H9 (cell line): ENCODE results near the gene CHPF. TPM values are rescaled to one million over a fixed set of nuclear protein-coding genes. Genes with fewer than 3 reads are reported as not detected.

Experiments
- DNase-seq: peaks from one replicate; pipeline ENCODE4 v3.0.0-alpha.2; 2017
- H2AFZ ChIP-seq: one replicate; pipeline ENCODE4 v1.6.1; 2013; ENCODE audit warnings: mild to moderate bottlenecking, low read length, control low read depth, moderate library complexity
- H2AK5ac ChIP-seq: 2 replicates; pipeline ENCODE4 v1.6.1; 2013; ENCODE audit warnings: low read length, control low read depth, mixed read lengths; ENCODE audit not compliant: insufficient read length
- H2BK120ac ChIP-seq: one replicate; pipeline ENCODE4 v1.6.1; 2013; ENCODE audit warnings: low read depth, mild to moderate bottlenecking, low read length, control low read depth, inconsistent platforms; ENCODE audit not compliant: poor library complexity, severe bottlenecking
- H2BK12ac ChIP-seq: 2 replicates; pipeline ENCODE4 v1.6.1; 2013; ENCODE audit warnings: low read length, control low read depth, mixed read lengths, low read depth; ENCODE audit not compliant: insufficient read length
- H2BK15ac ChIP-seq: 2 replicates; pipeline ENCODE4 v1.6.1; 2013; ENCODE audit warnings: low read depth, low read length, control low read depth
- H2BK20ac ChIP-seq: one replicate; pipeline ENCODE4 v1.6.1; 2013; ENCODE audit warnings: low read depth, mild to moderate bottlenecking, low read length, control low read depth, inconsistent platforms; ENCODE audit not compliant: poor library complexity, severe bottlenecking
- H2BK5ac ChIP-seq: 2 replicates; pipeline ENCODE4 v1.6.1; 2013; ENCODE audit warnings: low read length, control low read depth, mixed read lengths; ENCODE audit not compliant: insufficient read length
- H3K14ac ChIP-seq: 2 replicates; pipeline ENCODE4 v1.6.1; 2013; ENCODE audit warnings: low read length, control low read depth; ENCODE audit not compliant: insufficient read depth
- H3K18ac ChIP-seq: 2 replicates; pipeline ENCODE4 v1.6.1; 2013; ENCODE audit warnings: low read depth, mild to moderate bottlenecking, mixed read lengths, low read length, control low read depth; ENCODE audit not compliant: insufficient read length
- H3K23ac ChIP-seq: 2 replicates; pipeline ENCODE4 v1.6.1; 2013; ENCODE audit warnings: low read length, control low read depth, mixed read lengths, low read depth; ENCODE audit not compliant: insufficient read length
- H3K23me2 ChIP-seq: 2 replicates; pipeline ENCODE4 v1.6.1; 2013; ENCODE audit warnings: low read depth, mild to moderate bottlenecking, mixed read lengths, low read length, control low read depth; ENCODE audit not compliant: insufficient read length, poor library complexity, severe bottlenecking
- H3K27ac ChIP-seq: 2 replicates; pipeline ENCODE4 v1.5.1; 2013; ENCODE audit warnings: low read length, control low read depth, mixed read lengths, low read depth; ENCODE audit not compliant: insufficient read length
- H3K27me3 ChIP-seq: 2 replicates; pipeline ENCODE4 v1.6.1; 2013; ENCODE audit warnings: low read length, control low read depth, inconsistent platforms; ENCODE audit not compliant: insufficient read depth
- H3K4ac ChIP-seq: 2 replicates; pipeline ENCODE4 v1.6.1; 2013; ENCODE audit warnings: low read depth, mild to moderate bottlenecking, control low read depth, inconsistent platforms, low read length, moderate library complexity
- H3K4me1 ChIP-seq: 2 replicates; pipeline ENCODE4 v1.6.1; 2013; ENCODE audit warnings: low read length, control low read depth, inconsistent platforms; ENCODE audit not compliant: insufficient read depth
- H3K4me2 ChIP-seq: 2 replicates; pipeline ENCODE4 v1.6.1; 2013; ENCODE audit warnings: low read length, control low read depth, mixed read lengths; ENCODE audit not compliant: insufficient read length, insufficient read depth
- H3K56ac ChIP-seq: 2 replicates; pipeline ENCODE4 v1.6.1; 2013; ENCODE audit warnings: low read depth, mild to moderate bottlenecking, mixed read lengths, low read length, control low read depth; ENCODE audit not compliant: insufficient read length
- H3K79me1 ChIP-seq: 2 replicates; pipeline ENCODE4 v1.6.1; 2013; ENCODE audit warnings: low read depth, mild to moderate bottlenecking, moderate library complexity, low read length, control low read depth, inconsistent platforms; ENCODE audit not compliant: insufficient read depth, poor library complexity, severe bottlenecking
- H3K79me2 ChIP-seq: 2 replicates; pipeline ENCODE4 v1.6.1; 2013; ENCODE audit warnings: low read length, control low read depth, inconsistent platforms; ENCODE audit not compliant: insufficient read depth
- H3K9ac ChIP-seq: 2 replicates; pipeline ENCODE4 v1.6.1; 2013; ENCODE audit warnings: low read length, control low read depth, mixed read lengths; ENCODE audit not compliant: insufficient read length; ENCODE audit errors: extremely low read depth
- H3K9me3 ChIP-seq: one replicate; pipeline ENCODE4 v1.6.1; 2013; ENCODE audit warnings: low read depth, low read length, inconsistent platforms; ENCODE audit not compliant: control insufficient read depth
- H3T11ph ChIP-seq: one replicate; pipeline ENCODE4 v1.6.1; 2013; ENCODE audit warnings: mild to moderate bottlenecking, low read length, control low read depth, inconsistent platforms
- H4K20me1 ChIP-seq: one replicate; pipeline ENCODE4 v1.6.1; 2013; ENCODE audit not compliant: control insufficient read depth, insufficient read length, insufficient read depth
- H4K5ac ChIP-seq: 2 replicates; pipeline ENCODE4 v1.6.1; 2013; ENCODE audit warnings: low read depth, mild to moderate bottlenecking, mixed read lengths, low read length, control low read depth; ENCODE audit not compliant: insufficient read length
- H4K8ac ChIP-seq: replicated peaks from 2 replicates; pipeline ENCODE4 v1.6.1; 2013; ENCODE audit warnings: low read length, control low read depth, mixed read lengths, low read depth; ENCODE audit not compliant: insufficient read length
- H4K91ac ChIP-seq: 2 replicates; pipeline ENCODE4 v1.6.1; 2013; ENCODE audit warnings: low read depth, mild to moderate bottlenecking, moderate library complexity, mixed read lengths, low read length, control low read depth; ENCODE audit not compliant: insufficient read length
- H3K27ac Mint-ChIP-seq, 3 experiments: 2 replicates in 2 of 3; 3 replicates in 1 of 3; pipeline ENCODE4 v1.8.0; 2020 to 2021; ENCODE audit warnings: mixed read lengths in 3 of 3, mild to moderate bottlenecking in 1 of 3, moderate library complexity in 1 of 3
- H3K27me3 Mint-ChIP-seq: 2 replicates; pipeline ENCODE4 v1.8.0; 2021; ENCODE audit warnings: low read depth, mild to moderate bottlenecking, moderate library complexity, mixed read lengths
- H3K36me3 Mint-ChIP-seq, 3 experiments: 2 replicates in 2 of 3; 3 replicates in 1 of 3; pipeline ENCODE4 v1.8.0; 2020 to 2021; ENCODE audit warnings: low read depth in 3 of 3, mixed read lengths in 3 of 3; ENCODE audit not compliant: insufficient read depth in 1 of 3
- H3K4me1 Mint-ChIP-seq, 2 experiments: 2 replicates each; pipeline ENCODE4 v1.8.0; 2020; ENCODE audit warnings: mixed read lengths in 2 of 2
- H3K4me3 Mint-ChIP-seq, 2 experiments: 2 replicates in 1 of 2; 3 replicates in 1 of 2; pipeline ENCODE4 v1.8.0; 2020 to 2021; ENCODE audit warnings: mild to moderate bottlenecking in 2 of 2, mixed read lengths in 2 of 2, moderate library complexity in 1 of 2
- H3K9me3 Mint-ChIP-seq, 2 experiments: 2 replicates in 1 of 2; 3 replicates in 1 of 2; pipeline ENCODE4 v1.8.0; 2020; ENCODE audit warnings: mild to moderate bottlenecking in 2 of 2, mixed read lengths in 2 of 2, moderate library complexity in 1 of 2
- WGBS: extraction: QIAGEN DNeasy Blood & Tissue Kit; methylation state at CpG from one replicate; pipeline ENCODE4 v1.1.7; 2013; ENCODE audit warnings: missing lambda C conversion rate, low lambda C conversion rate, mixed read lengths; ENCODE audit not compliant: insufficient read length; ENCODE audit errors: extremely low coverage; 5-methylcytosine and 5-hydroxymethylcytosine counted together
- total RNA-seq: library from RNA; stranded (reverse); gene quantifications from 2 replicates; pipeline ENCODE4 v1.2.1, GENCODE V29; 2021
- TF ChIP-seq, protein P1 (sequence below): fragments of 200-600 bp; sonication (generic); conservative IDR thresholded peaks from 3 replicates; pipeline ENCODE4 v1.8.0; 2021; ENCODE audit warnings: antibody characterized with exemption, mild to moderate bottlenecking

The CHPF gene
- total RNA-seq, 1 experiment from 2014 or later, result 46.5 TPM

DNA sequence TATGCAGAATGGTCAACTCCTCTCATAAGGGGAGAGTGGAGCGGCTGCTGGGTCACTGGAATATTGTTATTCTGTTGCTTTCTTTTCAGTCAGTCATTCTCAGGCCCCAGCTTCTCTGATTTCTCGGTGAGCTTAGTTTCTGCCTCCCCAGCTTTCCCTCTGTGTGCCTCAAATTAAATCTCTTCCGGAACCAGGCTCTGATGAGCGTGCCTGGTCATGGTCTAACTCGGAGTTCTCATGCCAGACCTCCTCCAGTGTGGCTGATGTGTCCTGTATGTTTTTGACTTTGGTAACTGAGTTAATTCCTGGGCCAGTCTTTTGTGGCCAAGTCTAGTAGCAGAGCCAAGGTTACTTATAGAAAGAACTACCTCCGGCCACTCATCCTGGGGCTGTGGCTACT lies 49.1 kb upstream of the CHPF start:
- Histone ChIP-seq H3K9ac (no peak overlapping the region), H2BK15ac (no peak overlapping the region), H3K4me1 (peaks cover 3% of the 10 kb centered on the region; the same call in 1 of the 2 replicates), H3K18ac (no peak overlapping the region), H4K91ac (no peak overlapping the region), H3K79me2 (no peaks in the 10 kb centered on the region), H2AFZ (no peak overlapping the region), H3T11ph (no peak overlapping the region), H2AK5ac (no peak overlapping the region), H2BK12ac (no peak overlapping the region), H3K79me1 (no peaks in the 10 kb centered on the region), H3K4ac (no peak overlapping the region), H4K20me1 (no peaks in the 10 kb centered on the region), H3K27ac (no peak overlapping the region), H3K23me2 (peaks cover 6% of the 10 kb centered on the region), H4K5ac (no peak overlapping the region), H3K9me3 (no peaks in the 10 kb centered on the region), H3K27me3 (no peaks in the 10 kb centered on the region), H4K8ac (no peak overlapping the region), H2BK120ac (no peak overlapping the region), H2BK20ac (no peak overlapping the region), H3K23ac (no peak overlapping the region), H2BK5ac (no peak overlapping the region), H3K14ac (no peak overlapping the region), H3K56ac (no peak overlapping the region), H3K4me2 (no peak overlapping the region)
- TF ChIP-seq, protein P1, sequence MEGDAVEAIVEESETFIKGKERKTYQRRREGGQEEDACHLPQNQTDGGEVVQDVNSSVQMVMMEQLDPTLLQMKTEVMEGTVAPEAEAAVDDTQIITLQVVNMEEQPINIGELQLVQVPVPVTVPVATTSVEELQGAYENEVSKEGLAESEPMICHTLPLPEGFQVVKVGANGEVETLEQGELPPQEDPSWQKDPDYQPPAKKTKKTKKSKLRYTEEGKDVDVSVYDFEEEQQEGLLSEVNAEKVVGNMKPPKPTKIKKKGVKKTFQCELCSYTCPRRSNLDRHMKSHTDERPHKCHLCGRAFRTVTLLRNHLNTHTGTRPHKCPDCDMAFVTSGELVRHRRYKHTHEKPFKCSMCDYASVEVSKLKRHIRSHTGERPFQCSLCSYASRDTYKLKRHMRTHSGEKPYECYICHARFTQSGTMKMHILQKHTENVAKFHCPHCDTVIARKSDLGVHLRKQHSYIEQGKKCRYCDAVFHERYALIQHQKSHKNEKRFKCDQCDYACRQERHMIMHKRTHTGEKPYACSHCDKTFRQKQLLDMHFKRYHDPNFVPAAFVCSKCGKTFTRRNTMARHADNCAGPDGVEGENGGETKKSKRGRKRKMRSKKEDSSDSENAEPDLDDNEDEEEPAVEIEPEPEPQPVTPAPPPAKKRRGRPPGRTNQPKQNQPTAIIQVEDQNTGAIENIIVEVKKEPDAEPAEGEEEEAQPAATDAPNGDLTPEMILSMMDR, result no peak
- H3K4me3 Mint-ChIP-seq, result no peak overlapping the region
- no peak for DNase-seq
- no CpG with 5 or more reads among the region's 6 CpGs for WGBS
- peaks cover 12% of the 10 kb centered on the region for H3K27me3 Mint-ChIP-seq
- H3K27ac Mint-ChIP-seq, result no peak overlapping the region
- peaks cover 18 to 19% of the 10 kb centered on the region in 2 experiments for H3K4me1 Mint-ChIP-seq
- no peaks in the 10 kb centered on the region for H3K9me3 Mint-ChIP-seq
- H3K36me3 Mint-ChIP-seq, result no peaks in the 10 kb centered on the region
